Neural cell (in vitro differentiated cells): ENCODE results near the gene ALOXE3. TPM values are rescaled to one million over a fixed set of nuclear protein-coding genes. Genes with fewer than 3 reads are reported as not detected.

Experiments
- H2AFZ ChIP-seq: fragments of 200-600, 300-800 bp; sonication (generic), shearing (Covaris generic); 2 replicates; pipeline ENCODE4 v1.6.0; 2014; ENCODE audit warnings: low read depth, mild to moderate bottlenecking, antibody characterized with exemption, low read length, moderate library complexity
- H3F3A ChIP-seq: fragments of 200-600 bp; shearing (Covaris generic); 2 replicates; pipeline ENCODE4 v1.6.1; 2016; ENCODE audit warnings: mild to moderate bottlenecking, moderate library complexity, mixed read lengths, antibody characterized with exemption, low read length; ENCODE audit not compliant: insufficient read depth, poor library complexity, severe bottlenecking
- H3K27ac ChIP-seq: fragments of 200-600, 300-800 bp; sonication (generic), shearing (Covaris generic); 2 replicates; pipeline ENCODE4 v1.5.1; 2014; ENCODE audit warnings: mild to moderate bottlenecking, low read length, moderate library complexity
- H3K27me3 ChIP-seq: fragments of 300-800, 200-600 bp; sonication (generic), shearing (Covaris generic); 2 replicates; pipeline ENCODE4 v1.6.0; 2014; ENCODE audit warnings: mild to moderate bottlenecking, low read depth, low read length, moderate library complexity; ENCODE audit not compliant: insufficient read depth
- H3K36me3 ChIP-seq: fragments of 300-800, 200-600 bp; sonication (generic), shearing (Covaris generic); 2 replicates; pipeline ENCODE4 v1.5.1; 2014; ENCODE audit warnings: mild to moderate bottlenecking, antibody characterized with exemption, low read length, moderate library complexity; ENCODE audit not compliant: insufficient read depth
- H3K4me2 ChIP-seq: fragments of 300-800, 200-600 bp; sonication (generic), shearing (Covaris generic); 2 replicates; pipeline ENCODE4 v1.6.0; 2014; ENCODE audit warnings: mild to moderate bottlenecking, low read length
- H3K4me3 ChIP-seq: fragments of 300-800, 200-600 bp; sonication (generic), shearing (Covaris generic); 2 replicates; pipeline ENCODE4 v1.5.1; 2014; ENCODE audit warnings: mild to moderate bottlenecking, low read length, moderate library complexity
- H3K79me2 ChIP-seq: fragments of 200-600 bp; shearing (Covaris generic); replicated peaks from 2 replicates; pipeline ENCODE4 v1.6.0; 2014; ENCODE audit warnings: mild to moderate bottlenecking, low read length, moderate library complexity; ENCODE audit not compliant: insufficient read depth
- H3K9ac ChIP-seq: fragments of 300-800, 200-600 bp; sonication (generic), shearing (Covaris generic); 2 replicates; pipeline ENCODE4 v1.6.1; 2016; ENCODE audit warnings: mild to moderate bottlenecking, low read length, mixed read lengths
- H3K9me2 ChIP-seq: fragments of 200-600 bp; shearing (Covaris generic); 2 replicates; pipeline ENCODE4 v1.6.1; 2016; ENCODE audit warnings: mild to moderate bottlenecking, low read length, mixed read lengths; ENCODE audit not compliant: insufficient read depth
- H3K9me3 ChIP-seq: fragments of 200-600, 300-800 bp; sonication (generic), shearing (Covaris generic); 2 replicates; pipeline ENCODE4 v1.6.1; 2016; ENCODE audit warnings: mild to moderate bottlenecking, mixed run types, low read length, moderate library complexity, mixed read lengths
- H4K20me1 ChIP-seq: fragments of 200-600 bp; shearing (Covaris generic); 2 replicates; pipeline ENCODE4 v1.6.1; 2016; ENCODE audit warnings: mild to moderate bottlenecking, mixed run types; ENCODE audit not compliant: insufficient read depth
- CTCF ChIP-seq: fragments of 450-650 bp; IDR thresholded peaks from 2 replicates; pipeline ENCODE4 v1.5.1; 2014; ENCODE audit warnings: antibody characterized with exemption, mild to moderate bottlenecking, moderate library complexity; ENCODE audit not compliant: poor library complexity, severe bottlenecking
- EP300 ChIP-seq: fragments of 450-650 bp; conservative IDR thresholded peaks from 2 replicates; pipeline ENCODE4 v1.6.1; 2014; ENCODE audit warnings: antibody characterized with exemption, mild to moderate bottlenecking, moderate library complexity; ENCODE audit not compliant: poor library complexity, severe bottlenecking
- EZH2 ChIP-seq: fragments of 200-600, 300-800 bp; shearing (Covaris generic), sonication (generic); IDR thresholded peaks from 2 replicates; pipeline ENCODE4 v1.6.1; 2014; ENCODE audit warnings: antibody characterized with exemption, low read length, borderline replicate concordance, mild to moderate bottlenecking; ENCODE audit not compliant: insufficient read depth, poor library complexity, severe bottlenecking
- MXI1 ChIP-seq: fragments of 450-650 bp; conservative IDR thresholded peaks from 2 replicates; pipeline ENCODE4 v1.6.1; 2014; ENCODE audit warnings: antibody characterized with exemption, mild to moderate bottlenecking; ENCODE audit not compliant: poor library complexity, severe bottlenecking
- POLR2AphosphoS5 ChIP-seq: IDR thresholded peaks from 2 replicates; pipeline ENCODE4 v1.6.1; 2012
- RAD21 ChIP-seq: fragments of 450-650 bp; conservative IDR thresholded peaks from 2 replicates; pipeline ENCODE4 v1.6.1; 2014; ENCODE audit warnings: antibody characterized with exemption, mild to moderate bottlenecking, moderate library complexity
- REST ChIP-seq: IDR thresholded peaks from 2 replicates; pipeline ENCODE4 v1.6.1; 2012; ENCODE audit warnings: borderline replicate concordance
- SMC3 ChIP-seq: fragments of 450-650 bp; conservative IDR thresholded peaks from 2 replicates; pipeline ENCODE4 v1.6.1; 2014; ENCODE audit warnings: antibody characterized with exemption, mild to moderate bottlenecking, moderate library complexity; ENCODE audit not compliant: poor library complexity
- TAF1 ChIP-seq: IDR thresholded peaks from 2 replicates; pipeline ENCODE4 v1.6.1; 2012; ENCODE audit warnings: low read depth
- polyA plus RNA-seq: library from polyadenylated mRNA; depleted of rRNA; stranded (reverse); fragments of >200 nt; gene quantifications from 2 replicates; pipeline ENCODE4 v1.2.3, GENCODE V29; 2014

Gene ALOXE3
- polyA plus RNA-seq, 1 donor from 2014 or later: 0.77 TPM

GRCh38 chr17:8101721-8102120 lies 16.6 kb downstream of the ALOXE3 start:
- Histone ChIP-seq H3K9me3 (no peaks in the 10 kb centered on the region), H3K4me2 (no peak overlapping the region), H2AFZ (no peak overlapping the region), H3K9me2 (no peaks in the 10 kb centered on the region), H3K9ac (no peak overlapping the region), H3K27me3 (no peaks in the 10 kb centered on the region), H3K27ac (no peak overlapping the region), H3K79me2 (no peaks in the 10 kb centered on the region), H3F3A (no peaks in the 10 kb centered on the region), H3K4me3 (no peak overlapping the region), H4K20me1 (no peaks in the 10 kb centered on the region), H3K36me3 (no peaks in the 10 kb centered on the region)
- no peak for TF ChIP-seq REST
- no peak for TF ChIP-seq EZH2
- no peak for TF ChIP-seq POLR2AphosphoS5
- TF ChIP-seq RAD21: no peak
- TF ChIP-seq EP300: no peak

- Histone ChIP-seq H3K36me3 (no peaks in the 10 kb centered on the region), H4K20me1 (no peaks in the 10 kb centered on the region), H3K27ac (no peak overlapping the region), H3K4me2 (no peak overlapping the region), H3K9me2 (no peaks in the 10 kb centered on the region), H2AFZ (no peak overlapping the region), H3K27me3 (no peaks in the 10 kb centered on the region), H3K9ac (no peak overlapping the region), H3K9me3 (no peaks in the 10 kb centered on the region), H3K79me2 (no peaks in the 10 kb centered on the region), H3F3A (no peaks in the 10 kb centered on the region), H3K4me3 (no peak overlapping the region)
- TF ChIP-seq EZH2 (no peak), MXI1 (no peak), TAF1 (no peak), REST (no peak), RAD21 (no peak), EP300 (no peak), POLR2AphosphoS5 (no peak), CTCF (no peak), SMC3 (no peak)
Observed at GRCh38 chr17:8100763-8101162, 17.6 kb downstream of the ALOXE3 start.
